ENCODE results near the gene PTPN4.

DNA sequence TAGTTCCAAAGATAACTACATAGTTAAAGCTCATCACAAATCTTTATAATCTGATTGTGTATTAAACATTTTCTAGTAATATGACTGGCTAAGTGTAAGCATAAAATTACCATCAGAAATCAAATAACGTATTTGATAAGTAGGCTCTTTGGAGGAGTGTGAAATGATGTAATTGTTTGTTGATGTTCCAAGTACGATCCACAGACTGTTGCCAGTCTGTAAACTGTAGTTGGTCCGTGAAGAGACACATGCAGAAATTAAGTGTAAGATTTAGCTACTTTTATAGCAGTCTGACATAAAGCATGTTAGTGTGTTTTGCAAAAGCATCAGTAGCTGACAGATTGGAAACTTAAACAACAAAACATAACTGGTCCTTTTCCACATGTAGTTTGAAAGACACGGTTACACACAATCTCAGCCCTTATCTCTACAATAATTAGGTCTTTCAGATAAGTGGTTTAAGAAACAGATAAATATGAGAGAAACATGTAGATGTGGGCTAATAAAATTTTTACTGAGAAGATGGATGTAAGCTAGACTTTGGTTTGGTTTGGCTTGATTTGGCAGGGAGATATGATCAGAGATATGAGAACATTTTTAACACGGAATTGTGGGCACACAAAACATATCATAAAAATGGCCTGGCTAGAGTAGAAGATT, 138.1 kb downstream of the PTPN4 start:
- TF ChIP-seq, protein P1, sequence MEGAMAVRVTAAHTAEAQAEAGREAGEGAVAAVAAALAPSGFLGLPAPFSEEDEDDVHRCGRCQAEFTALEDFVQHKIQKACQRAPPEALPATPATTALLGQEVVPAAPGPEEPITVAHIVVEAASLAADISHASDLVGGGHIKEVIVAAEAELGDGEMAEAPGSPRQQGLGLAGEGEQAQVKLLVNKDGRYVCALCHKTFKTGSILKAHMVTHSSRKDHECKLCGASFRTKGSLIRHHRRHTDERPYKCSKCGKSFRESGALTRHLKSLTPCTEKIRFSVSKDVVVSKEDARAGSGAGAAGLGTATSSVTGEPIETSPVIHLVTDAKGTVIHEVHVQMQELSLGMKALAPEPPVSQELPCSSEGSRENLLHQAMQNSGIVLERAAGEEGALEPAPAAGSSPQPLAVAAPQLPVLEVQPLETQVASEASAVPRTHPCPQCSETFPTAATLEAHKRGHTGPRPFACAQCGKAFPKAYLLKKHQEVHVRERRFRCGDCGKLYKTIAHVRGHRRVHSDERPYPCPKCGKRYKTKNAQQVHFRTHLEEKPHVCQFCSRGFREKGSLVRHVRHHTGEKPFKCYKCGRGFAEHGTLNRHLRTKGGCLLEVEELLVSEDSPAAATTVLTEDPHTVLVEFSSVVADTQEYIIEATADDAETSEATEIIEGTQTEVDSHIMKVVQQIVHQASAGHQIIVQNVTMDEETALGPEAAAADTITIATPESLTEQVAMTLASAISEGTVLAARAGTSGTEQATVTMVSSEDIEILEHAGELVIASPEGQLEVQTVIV (CRISPR knock-in tag; IDR thresholded peaks at IDR 0.05; ENCODE audit: borderline replicate concordance) = no peak
- TF ChIP-seq KLF13 (tag; IDR thresholded peaks at IDR 0.05; ENCODE audit: borderline replicate concordance, low read depth) (no peak), CTCF (IDR thresholded peaks at IDR 0.05 in 2 of 3, conservative IDR thresholded peaks at IDR 0.05 in 1 of 3; ENCODE audit: insufficient read depth in 2 of 3, low read depth in 1 of 3, low read length in 3 of 3) (no peak), ELK1 (CRISPR knock-in tag; IDR thresholded peaks at IDR 0.05) (no peak), ZFP36 (IDR thresholded peaks at IDR 0.05; ENCODE audit: low read depth, low read length, partially characterized antibody) (no peak)
- TF ChIP-seq, protein P2, sequence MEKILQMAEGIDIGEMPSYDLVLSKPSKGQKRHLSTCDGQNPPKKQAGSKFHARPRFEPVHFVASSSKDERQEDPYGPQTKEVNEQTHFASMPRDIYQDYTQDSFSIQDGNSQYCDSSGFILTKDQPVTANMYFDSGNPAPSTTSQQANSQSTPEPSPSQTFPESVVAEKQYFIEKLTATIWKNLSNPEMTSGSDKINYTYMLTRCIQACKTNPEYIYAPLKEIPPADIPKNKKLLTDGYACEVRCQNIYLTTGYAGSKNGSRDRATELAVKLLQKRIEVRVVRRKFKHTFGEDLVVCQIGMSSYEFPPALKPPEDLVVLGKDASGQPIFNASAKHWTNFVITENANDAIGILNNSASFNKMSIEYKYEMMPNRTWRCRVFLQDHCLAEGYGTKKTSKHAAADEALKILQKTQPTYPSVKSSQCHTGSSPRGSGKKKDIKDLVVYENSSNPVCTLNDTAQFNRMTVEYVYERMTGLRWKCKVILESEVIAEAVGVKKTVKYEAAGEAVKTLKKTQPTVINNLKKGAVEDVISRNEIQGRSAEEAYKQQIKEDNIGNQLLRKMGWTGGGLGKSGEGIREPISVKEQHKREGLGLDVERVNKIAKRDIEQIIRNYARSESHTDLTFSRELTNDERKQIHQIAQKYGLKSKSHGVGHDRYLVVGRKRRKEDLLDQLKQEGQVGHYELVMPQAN (IDR thresholded peaks at IDR 0.05; ENCODE audit: borderline replicate concordance) = no peak
- TF ChIP-seq, protein P3, sequence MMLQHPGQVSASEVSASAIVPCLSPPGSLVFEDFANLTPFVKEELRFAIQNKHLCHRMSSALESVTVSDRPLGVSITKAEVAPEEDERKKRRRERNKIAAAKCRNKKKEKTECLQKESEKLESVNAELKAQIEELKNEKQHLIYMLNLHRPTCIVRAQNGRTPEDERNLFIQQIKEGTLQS (IDR thresholded peaks at IDR 0.05) = no peak
- TF ChIP-seq, protein P3 (CRISPR knock-in tag; conservative IDR thresholded peaks at IDR 0.05) = no peak

Data from K562 (cell line).